ENCODE measurements around the gene NFKBIB.
"Not testable (repeated sequence)": the region's sequence is repeated elsewhere in the genome, so short reads cannot be mapped to it uniquely, and the experiment has no call there.

Gene NFKBIB

GRCh38 chr19:38931521-38931793 lies 31.7 kb downstream of the NFKBIB start:
- WGBS, 2 experiments (ENCODE audit: insufficient coverage in 2 of 2): 52 to 69% methylated on average over 2 to 5 of the region's 8 CpGs
- H3K4me3 ChIP-seq (ENCODE audit: extremely low read depth, insufficient read depth, low read length, poor library complexity, severe bottlenecking): peak overlapping the region; percentile 91
- peaks cover 11% of the 10 kb centered on the region for H3K9me3 ChIP-seq (ENCODE audit: control insufficient read depth, low read length)
- no peak overlapping the region for H3K27ac ChIP-seq (ENCODE audit: low read depth, low read length, severe bottlenecking)
- H3K4me1 ChIP-seq (ENCODE audit: control insufficient read depth, insufficient read depth, low read length, poor library complexity, severe bottlenecking): peaks cover 4% of the 10 kb centered on the region
- peaks cover 36% of the 10 kb centered on the region for H3K36me3 ChIP-seq (ENCODE audit: control insufficient read depth, insufficient read depth, low read length)

DNA sequence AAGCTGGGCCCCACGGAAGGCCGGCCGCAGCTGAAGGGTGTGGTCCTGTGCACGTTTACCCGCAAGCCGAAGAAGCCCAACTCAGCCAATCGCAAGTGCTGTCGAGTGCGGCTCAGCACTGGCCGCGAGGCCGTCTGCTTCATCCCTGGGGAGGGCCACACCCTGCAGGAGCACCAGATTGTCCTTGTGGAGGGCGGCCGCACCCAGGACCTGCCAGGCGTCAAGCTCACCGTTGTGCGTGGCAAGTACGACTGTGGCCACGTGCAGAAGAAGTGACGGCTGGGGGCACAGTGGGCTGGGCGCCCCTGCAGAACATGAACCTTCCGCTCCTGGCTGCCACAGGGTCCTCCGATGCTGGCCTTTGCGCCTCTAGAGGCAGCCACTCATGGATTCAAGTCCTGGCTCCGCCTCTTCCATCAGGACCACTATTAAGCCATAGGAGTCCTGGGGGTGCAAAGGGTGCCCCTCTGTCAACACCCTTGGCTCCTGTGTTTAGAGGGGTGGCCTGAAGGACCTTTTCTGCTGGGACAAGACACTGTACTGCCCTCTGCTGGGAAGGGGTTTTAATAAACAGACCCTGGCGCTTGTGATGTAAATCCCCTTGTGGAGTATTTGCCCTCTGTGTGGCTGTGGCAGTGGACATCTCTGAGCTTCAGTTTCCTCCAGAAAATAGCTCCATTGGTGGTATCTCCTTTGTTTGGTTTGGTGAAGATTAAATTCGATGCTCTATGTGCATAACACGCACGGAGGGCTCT lies 32.8 kb downstream of the NFKBIB start:
- H3K4me3 ChIP-seq (ENCODE audit: extremely low read depth, insufficient read depth, low read length, poor library complexity, severe bottlenecking): no peak overlapping the region
- H3K27ac ChIP-seq (ENCODE audit: low read depth, low read length, severe bottlenecking): no peak overlapping the region
- H3K9me3 ChIP-seq (ENCODE audit: control insufficient read depth, low read length): peaks cover 11% of the 10 kb centered on the region
- 96 to 97% methylated on average over 28 to 29 of the region's 29 CpGs for WGBS, 2 experiments (ENCODE audit: insufficient coverage in 2 of 2)
- peaks cover 34% of the 10 kb centered on the region for H3K36me3 ChIP-seq (ENCODE audit: control insufficient read depth, insufficient read depth, low read length)
- H3K4me1 ChIP-seq (ENCODE audit: control insufficient read depth, insufficient read depth, low read length, poor library complexity, severe bottlenecking): peaks cover 4% of the 10 kb centered on the region

GRCh38 chr19:38933544-38933943 lies 33.8 kb downstream of the NFKBIB start:
- Histone ChIP-seq H3K36me3 (ENCODE audit: control insufficient read depth, insufficient read depth, low read length) (peaks cover 31% of the 10 kb centered on the region), H3K9me3 (ENCODE audit: control insufficient read depth, low read length) (peaks cover 11% of the 10 kb centered on the region), H3K27ac (ENCODE audit: low read depth, low read length, severe bottlenecking) (no peak overlapping the region), H3K4me3 (ENCODE audit: extremely low read depth, insufficient read depth, low read length, poor library complexity, severe bottlenecking) (no peak overlapping the region), H3K4me1 (ENCODE audit: control insufficient read depth, insufficient read depth, low read length, poor library complexity, severe bottlenecking) (peaks cover 4% of the 10 kb centered on the region)
- WGBS, 2 experiments (ENCODE audit: insufficient coverage in 2 of 2): 91% methylated on average over 4 of the region's 4 CpGs; no CpG with 5 or more reads in 1 of the 2 experiments

GRCh38 chr19:38939957-38940356 lies 40.2 kb downstream of the NFKBIB start:
- Histone ChIP-seq H3K27ac (ENCODE audit: low read depth, low read length, severe bottlenecking) (no peak overlapping the region), H3K9me3 (ENCODE audit: control insufficient read depth, low read length) (peaks cover 3% of the 10 kb centered on the region), H3K4me1 (ENCODE audit: control insufficient read depth, insufficient read depth, low read length, poor library complexity, severe bottlenecking) (peaks cover 3% of the 10 kb centered on the region), H3K36me3 (ENCODE audit: control insufficient read depth, insufficient read depth, low read length) (peaks cover 9% of the 10 kb centered on the region), H3K4me3 (ENCODE audit: extremely low read depth, insufficient read depth, low read length, poor library complexity, severe bottlenecking) (no peak overlapping the region)
- WGBS, 2 experiments (ENCODE audit: insufficient coverage in 2 of 2): 86 to 92% methylated on average over 5 of the region's 5 CpGs

DNA sequence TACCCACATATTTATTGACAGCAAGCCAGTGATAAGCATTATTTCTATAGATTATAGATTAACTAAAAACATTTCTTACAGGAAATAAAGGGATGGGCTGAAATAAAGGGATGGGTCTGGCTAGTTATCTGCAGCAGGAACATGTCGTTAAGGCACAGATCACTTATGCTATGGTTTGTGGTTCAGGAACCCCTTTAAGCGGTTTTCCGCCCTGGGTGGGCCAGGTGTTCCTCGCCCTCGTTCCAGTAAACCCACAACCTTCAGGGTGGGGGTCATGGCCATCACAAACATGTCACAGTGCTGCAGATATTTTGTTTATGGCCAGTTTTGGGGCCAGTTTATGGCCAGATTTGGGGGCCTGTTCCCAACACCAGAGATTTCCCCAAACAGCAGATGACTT lies 41.7 kb downstream of the NFKBIB start:
- not testable (repeated sequence) for H3K9me3 ChIP-seq (ENCODE audit: control insufficient read depth, low read length); H3K4me1 ChIP-seq (ENCODE audit: control insufficient read depth, insufficient read depth, low read length, poor library complexity, severe bottlenecking); H3K4me3 ChIP-seq (ENCODE audit: extremely low read depth, insufficient read depth, low read length, poor library complexity, severe bottlenecking); H3K27ac ChIP-seq (ENCODE audit: low read depth, low read length, severe bottlenecking)
- WGBS, 2 experiments (ENCODE audit: insufficient coverage in 2 of 2): 95 to 100% methylated on average over 5 of the region's 5 CpGs
- peaks cover 21% of the 10 kb centered on the region for H3K36me3 ChIP-seq (ENCODE audit: control insufficient read depth, insufficient read depth, low read length)

DNA sequence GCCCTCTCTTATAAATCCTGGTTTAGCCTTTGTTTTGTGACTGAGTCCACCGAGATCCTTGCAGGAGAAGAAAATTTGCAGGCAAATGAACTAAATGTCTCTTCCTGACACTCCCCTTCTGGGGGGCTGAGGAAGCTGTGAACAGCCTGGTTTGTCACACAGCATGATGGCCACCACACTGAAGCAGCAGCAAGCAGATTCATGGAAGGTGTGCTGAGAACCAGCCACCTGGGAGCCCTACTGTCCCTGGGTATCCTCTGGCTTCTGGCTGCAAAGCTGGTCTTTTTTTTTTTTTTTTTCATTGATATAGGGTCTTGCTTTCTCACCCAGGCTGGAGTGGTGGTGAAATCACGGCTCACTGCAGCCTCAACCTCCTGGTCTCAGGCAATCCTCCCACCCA lies 42.2 kb downstream of the NFKBIB start:
- WGBS, 2 experiments (ENCODE audit: insufficient coverage in 2 of 2): 88% methylated on average over 2 of the region's 2 CpGs; no CpG with 5 or more reads in 1 of the 2 experiments
- Histone ChIP-seq H3K36me3 (ENCODE audit: control insufficient read depth, insufficient read depth, low read length) (peaks cover 26% of the 10 kb centered on the region), H3K4me1 (ENCODE audit: control insufficient read depth, insufficient read depth, low read length, poor library complexity, severe bottlenecking) (peaks cover 3% of the 10 kb centered on the region), H3K9me3 (ENCODE audit: control insufficient read depth, low read length) (no peaks in the 10 kb centered on the region), H3K4me3 (ENCODE audit: extremely low read depth, insufficient read depth, low read length, poor library complexity, severe bottlenecking) (no peak overlapping the region), H3K27ac (ENCODE audit: low read depth, low read length, severe bottlenecking) (no peak overlapping the region)

GRCh38 chr19:38942471-38943181 lies 42.9 kb downstream of the NFKBIB start:
- Histone ChIP-seq H3K4me3 (ENCODE audit: extremely low read depth, insufficient read depth, low read length, poor library complexity, severe bottlenecking) (no peak overlapping the region), H3K9me3 (ENCODE audit: control insufficient read depth, low read length) (no peaks in the 10 kb centered on the region), H3K27ac (ENCODE audit: low read depth, low read length, severe bottlenecking) (no peak overlapping the region), H3K36me3 (ENCODE audit: control insufficient read depth, insufficient read depth, low read length) (peaks cover 31% of the 10 kb centered on the region), H3K4me1 (ENCODE audit: control insufficient read depth, insufficient read depth, low read length, poor library complexity, severe bottlenecking) (peaks cover 3% of the 10 kb centered on the region)
- 94 to 96% methylated on average over 16 to 19 of the region's 20 CpGs for WGBS, 2 experiments (ENCODE audit: insufficient coverage in 2 of 2)

- 96 to 97% methylated on average over 11 of the region's 12 CpGs for WGBS, 2 experiments (ENCODE audit: insufficient coverage in 2 of 2)
Measured at GRCh38 chr19:38944981-38945506, 45.3 kb downstream of the NFKBIB start.

GRCh38 chr19:38945562-38946228 lies 45.9 kb downstream of the NFKBIB start:
- 96 to 100% methylated on average over 1 to 2 of the region's 3 CpGs for WGBS, 2 experiments (ENCODE audit: insufficient coverage in 2 of 2)
- Histone ChIP-seq H3K27ac (ENCODE audit: low read depth, low read length, severe bottlenecking) (no peak overlapping the region), H3K4me3 (ENCODE audit: extremely low read depth, insufficient read depth, low read length, poor library complexity, severe bottlenecking) (no peak overlapping the region), H3K9me3 (ENCODE audit: control insufficient read depth, low read length) (no peaks in the 10 kb centered on the region), H3K4me1 (ENCODE audit: control insufficient read depth, insufficient read depth, low read length, poor library complexity, severe bottlenecking) (no peaks in the 10 kb centered on the region), H3K36me3 (ENCODE audit: control insufficient read depth, insufficient read depth, low read length) (peaks cover 40% of the 10 kb centered on the region)

More at GRCh38 chr19:38944981-38945506, 45.3 kb downstream of the NFKBIB start:
- Histone ChIP-seq H3K27ac (ENCODE audit: low read depth, low read length, severe bottlenecking) (no peak overlapping the region), H3K9me3 (ENCODE audit: control insufficient read depth, low read length) (no peaks in the 10 kb centered on the region), H3K4me1 (ENCODE audit: control insufficient read depth, insufficient read depth, low read length, poor library complexity, severe bottlenecking) (no peaks in the 10 kb centered on the region), H3K36me3 (ENCODE audit: control insufficient read depth, insufficient read depth, low read length) (peaks cover 40% of the 10 kb centered on the region), H3K4me3 (ENCODE audit: extremely low read depth, insufficient read depth, low read length, poor library complexity, severe bottlenecking) (no peak overlapping the region)

GRCh38 chr19:38946229-38947010 lies 46.7 kb downstream of the NFKBIB start:
- no peaks in the 10 kb centered on the region for H3K4me1 ChIP-seq (ENCODE audit: control insufficient read depth, insufficient read depth, low read length, poor library complexity, severe bottlenecking)
- no peak overlapping the region for H3K27ac ChIP-seq (ENCODE audit: low read depth, low read length, severe bottlenecking)
- H3K36me3 ChIP-seq (ENCODE audit: control insufficient read depth, insufficient read depth, low read length): peaks cover 40% of the 10 kb centered on the region
- 76 to 91% methylated on average over 4 to 9 of the region's 11 CpGs for WGBS, 2 experiments (ENCODE audit: insufficient coverage in 2 of 2)
- H3K9me3 ChIP-seq (ENCODE audit: control insufficient read depth, low read length): no peaks in the 10 kb centered on the region
- H3K4me3 ChIP-seq (ENCODE audit: extremely low read depth, insufficient read depth, low read length, poor library complexity, severe bottlenecking): no peak overlapping the region

All from mesodermal cell (in vitro differentiated cells).